Limb (tissue), 2 donors: Measurements from ENCODE around the gene PRICKLE4.

Source experiments
- DNase-seq, 2 donors: peaks; one replicate each; pipeline ENCODE4 v3.0.0-alpha.2; 2016; ENCODE audit errors: extremely low spot score in 2 of 2

Gene PRICKLE4

DNA sequence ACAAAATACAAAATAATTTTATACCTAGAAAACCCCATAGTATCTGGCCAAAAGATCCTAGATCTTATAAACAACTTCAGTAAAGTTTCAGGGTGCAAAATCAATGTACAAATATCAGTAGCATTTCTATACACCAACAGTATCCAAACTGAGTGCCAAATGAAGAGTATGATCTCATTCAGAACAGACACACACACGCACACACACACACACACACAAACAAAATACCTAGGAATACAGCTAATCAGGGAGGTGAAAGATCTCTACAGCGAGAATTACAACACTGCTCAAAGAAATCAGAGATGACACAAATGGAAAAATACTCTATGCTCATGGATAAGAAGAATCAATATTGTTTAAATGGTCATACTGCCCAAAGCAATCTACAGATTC is 56.1 kb downstream of the PRICKLE4 start:
- no peak for DNase-seq
